Measurements from ENCODE around the gene C19orf73.

Gene C19orf73

DNA sequence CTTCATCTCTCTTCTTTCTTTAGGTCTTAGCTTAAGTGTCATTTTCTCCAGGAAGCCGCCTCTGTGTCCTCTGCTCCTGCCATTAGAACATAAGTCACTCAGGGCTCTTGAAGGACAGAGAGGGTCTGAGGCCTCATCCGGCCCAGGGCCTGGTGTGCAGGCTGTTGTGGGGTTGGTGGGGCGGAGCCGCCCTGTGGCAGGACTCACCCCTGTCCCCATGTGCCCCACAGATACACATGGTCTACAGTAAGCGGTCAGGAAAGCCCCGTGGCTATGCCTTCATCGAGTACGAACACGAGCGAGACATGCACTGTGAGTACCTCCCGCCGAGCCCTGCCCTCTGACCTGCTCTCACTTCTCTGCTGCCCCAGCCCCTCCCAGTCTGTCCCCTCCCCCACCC is 17.8 kb downstream of the C19orf73 start:
- DNase-seq (ENCODE audit: low read depth): no peak

DNA sequence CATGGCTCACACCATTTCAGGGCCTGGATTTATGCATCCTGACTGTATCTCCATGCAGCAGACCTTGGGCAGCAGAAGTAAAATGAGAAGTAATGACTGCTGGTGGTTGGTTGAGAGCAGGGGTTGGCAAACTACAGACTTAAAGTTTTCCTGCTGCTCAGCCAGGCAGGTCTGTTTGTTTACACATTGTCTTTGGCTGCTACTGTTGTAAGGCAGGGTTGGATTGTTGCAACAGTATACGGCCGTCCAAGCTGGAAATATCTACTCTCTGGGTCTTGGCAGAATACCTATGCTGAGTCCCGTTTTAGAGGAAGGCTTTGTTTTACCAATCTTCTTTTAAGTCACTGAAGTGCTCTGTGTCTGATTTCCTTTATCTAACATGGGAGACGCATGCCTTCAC is 20.1 kb downstream of the C19orf73 start:
- no peak for DNase-seq (ENCODE audit: low read depth)

- peak; percentile 82 for DNase-seq (ENCODE audit: low read depth)
Measured at GRCh38 chr19:49097453-49098288, 21.3 kb downstream of the C19orf73 start.

- no peak for DNase-seq (ENCODE audit: low read depth)
Measured at GRCh38 chr19:49094505-49095482, 24.1 kb downstream of the C19orf73 start.

DNA sequence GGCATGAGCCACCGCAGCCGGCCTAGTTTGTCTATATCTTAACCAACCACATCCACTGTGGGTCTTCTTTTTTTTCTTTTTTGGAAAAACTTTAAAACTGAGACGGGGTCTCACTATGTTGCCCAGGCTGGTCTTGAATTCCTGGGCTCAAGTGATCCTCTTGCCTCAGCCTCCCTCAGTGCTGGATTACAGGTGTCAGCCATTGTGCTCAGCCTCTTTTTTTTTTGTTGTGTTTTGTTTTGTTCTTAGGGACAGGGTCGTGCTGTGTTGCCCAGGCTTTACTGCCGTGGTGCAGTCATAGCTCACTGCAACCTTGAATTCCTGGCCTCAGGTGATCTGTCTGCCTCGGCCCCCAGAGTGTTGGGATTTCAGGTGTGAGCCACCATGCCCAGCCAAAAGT is 26.3 kb downstream of the C19orf73 start:
- DNase-seq (ENCODE audit: low read depth): no peak

GRCh38 chr19:49091391-49092038 is 27.4 kb downstream of the C19orf73 start:
- no peak for DNase-seq (ENCODE audit: low read depth)

DNA sequence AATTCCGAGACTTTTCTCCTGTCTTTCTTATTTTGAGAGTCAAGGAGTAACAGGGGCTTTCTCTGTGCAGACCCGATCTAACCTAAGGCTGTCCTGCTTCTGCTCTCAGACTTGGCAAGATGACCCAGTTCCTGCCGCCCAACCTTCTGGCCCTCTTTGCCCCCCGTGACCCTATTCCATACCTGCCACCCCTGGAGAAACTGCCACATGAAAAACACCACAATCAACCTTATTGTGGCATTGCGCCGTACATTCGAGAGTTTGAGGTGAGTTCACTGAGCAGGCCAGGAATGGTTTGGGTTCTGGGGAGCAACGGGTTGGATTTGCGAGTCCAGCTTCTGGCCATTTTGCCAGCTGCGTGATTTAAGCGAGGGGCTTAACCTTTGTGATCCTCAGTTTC is 32.6 kb downstream of the C19orf73 start:
- no peak for DNase-seq (ENCODE audit: low read depth)

DNA sequence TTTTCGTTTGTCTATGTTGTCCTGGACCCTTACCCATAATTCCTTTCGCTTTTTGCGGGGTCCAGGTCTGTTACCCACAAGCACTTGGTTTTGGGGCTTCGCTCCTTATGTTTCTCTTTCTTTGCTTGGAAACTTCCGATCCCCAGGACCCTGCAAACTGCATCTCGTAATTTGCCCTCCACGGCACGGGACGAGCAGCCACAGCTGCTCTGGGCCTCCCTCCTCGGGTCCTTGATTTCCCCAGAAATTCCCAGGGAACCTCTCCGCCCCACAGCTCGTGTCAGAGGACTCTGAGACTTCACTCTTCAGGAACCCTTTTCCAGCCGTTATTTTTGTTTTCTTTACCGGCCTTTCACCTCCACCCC is 33.1 kb downstream of the C19orf73 start:
- no peak for DNase-seq (ENCODE audit: low read depth)

DNA sequence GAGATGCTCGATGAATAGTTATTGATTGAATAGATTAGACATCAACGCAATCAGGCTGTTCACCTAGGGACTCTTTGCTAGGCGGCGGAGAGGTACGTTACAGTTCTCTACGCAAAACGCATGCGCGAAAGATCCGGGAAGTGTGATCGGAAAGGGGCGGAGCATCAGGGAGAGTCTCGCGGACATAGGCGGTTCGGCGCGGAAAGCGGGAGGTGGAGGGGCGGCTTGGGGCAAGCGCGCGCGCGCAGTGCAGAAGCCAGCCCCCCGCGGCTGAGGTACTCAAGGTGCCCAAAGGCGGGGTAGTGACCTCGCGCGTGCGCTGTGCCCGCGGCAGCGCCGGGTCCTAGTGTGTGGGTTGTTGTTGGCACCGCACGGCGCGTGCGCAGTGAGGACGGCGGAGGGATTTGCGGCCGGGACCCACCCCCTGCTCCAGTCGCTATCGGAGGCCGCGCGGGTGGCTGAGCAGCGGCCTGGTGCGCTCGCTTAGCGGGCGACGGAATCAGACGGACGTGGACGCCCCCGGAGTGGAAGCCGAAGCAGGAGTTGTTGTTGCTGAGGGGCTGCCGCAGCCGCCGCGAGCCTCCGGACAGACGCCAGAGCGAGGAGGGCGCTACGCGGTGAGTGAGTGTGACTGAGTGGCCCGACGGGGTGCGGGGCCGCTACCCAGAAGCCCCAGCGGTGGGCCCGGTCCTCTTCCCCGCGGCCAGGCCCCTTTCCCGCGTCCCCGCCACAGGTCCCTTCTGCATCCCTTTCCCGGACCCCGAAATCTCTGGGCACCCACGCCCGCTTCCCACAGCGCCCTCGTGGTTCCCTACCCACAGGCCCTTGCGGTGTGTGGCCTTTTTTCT is 33.7 kb downstream of the C19orf73 start, which contains the start of gene SNRNP70:
SNRNP70 (plus strand) TSS at position 432 of the 848 bp plus-strand sequence. CDS start 964 bp downstream, outside the sequence.
- peak; percentile 99 for DNase-seq (ENCODE audit: low read depth)

DNA sequence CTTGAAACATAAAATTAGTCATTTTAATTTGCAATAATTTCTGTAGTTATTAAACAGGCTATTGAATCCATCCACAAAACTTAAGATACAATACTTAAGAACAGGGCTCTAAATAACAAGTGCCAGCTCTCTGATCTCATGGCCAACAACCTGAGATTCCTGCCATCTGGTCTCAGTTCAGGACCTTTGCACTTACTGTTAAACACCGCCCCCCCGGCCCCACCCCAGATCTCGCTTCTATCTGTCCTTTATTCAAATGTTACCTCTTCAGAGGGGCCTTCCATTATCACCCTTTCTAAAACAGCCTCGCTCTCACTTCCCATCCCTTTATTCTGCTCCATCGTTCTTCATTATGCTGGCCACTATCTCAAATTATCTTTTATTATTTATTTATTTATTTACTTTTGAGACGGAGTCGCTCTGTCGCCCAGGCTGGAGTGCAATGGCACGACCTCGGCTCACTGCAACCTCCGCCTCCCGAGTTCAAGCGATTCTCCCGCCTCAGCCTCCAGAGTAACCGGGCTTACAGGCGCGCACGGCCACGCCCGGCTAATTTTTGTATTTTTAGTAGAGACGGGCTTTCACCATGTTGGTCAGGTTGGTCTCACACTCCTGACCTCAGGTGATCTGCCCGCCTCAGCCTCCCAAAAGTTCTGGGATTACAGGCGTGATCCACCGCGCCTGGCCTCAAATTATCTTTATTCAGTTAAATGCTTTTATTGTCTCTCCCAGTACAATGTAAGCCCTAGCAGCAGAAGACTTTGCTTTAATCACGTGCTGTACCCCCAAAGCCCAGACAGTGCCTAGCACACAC is 34.5 kb downstream of the C19orf73 start:
- no peak for DNase-seq (ENCODE audit: low read depth)

GRCh38 chr19:49081273-49081672 is 37.7 kb downstream of the C19orf73 start:
- no peak for DNase-seq (ENCODE audit: low read depth)

- DNase-seq (ENCODE audit: low read depth): no peak
Measured at GRCh38 chr19:49080392-49080791, 38.6 kb downstream of the C19orf73 start.

DNA sequence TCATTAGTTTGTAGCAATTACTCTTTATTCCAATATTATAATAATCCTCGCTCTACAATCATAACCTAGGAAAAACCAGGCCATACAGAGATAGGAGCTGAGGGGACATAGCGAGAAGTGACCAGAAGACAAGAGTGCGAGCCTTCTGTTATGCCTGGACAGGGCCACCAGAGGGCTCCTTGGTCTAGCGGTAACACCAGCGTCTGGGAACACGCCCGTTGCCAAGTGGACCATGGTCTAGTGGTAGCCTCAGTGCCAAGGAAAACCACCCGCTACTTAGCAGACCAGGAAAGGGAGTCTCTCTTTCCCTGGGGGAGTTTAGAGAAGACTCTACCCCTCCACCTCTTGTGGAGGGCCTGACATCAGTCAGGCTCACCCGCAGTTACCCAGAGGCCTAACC is 44.1 kb downstream of the C19orf73 start:
- peak; percentile 67 for DNase-seq (ENCODE audit: low read depth)

DNA sequence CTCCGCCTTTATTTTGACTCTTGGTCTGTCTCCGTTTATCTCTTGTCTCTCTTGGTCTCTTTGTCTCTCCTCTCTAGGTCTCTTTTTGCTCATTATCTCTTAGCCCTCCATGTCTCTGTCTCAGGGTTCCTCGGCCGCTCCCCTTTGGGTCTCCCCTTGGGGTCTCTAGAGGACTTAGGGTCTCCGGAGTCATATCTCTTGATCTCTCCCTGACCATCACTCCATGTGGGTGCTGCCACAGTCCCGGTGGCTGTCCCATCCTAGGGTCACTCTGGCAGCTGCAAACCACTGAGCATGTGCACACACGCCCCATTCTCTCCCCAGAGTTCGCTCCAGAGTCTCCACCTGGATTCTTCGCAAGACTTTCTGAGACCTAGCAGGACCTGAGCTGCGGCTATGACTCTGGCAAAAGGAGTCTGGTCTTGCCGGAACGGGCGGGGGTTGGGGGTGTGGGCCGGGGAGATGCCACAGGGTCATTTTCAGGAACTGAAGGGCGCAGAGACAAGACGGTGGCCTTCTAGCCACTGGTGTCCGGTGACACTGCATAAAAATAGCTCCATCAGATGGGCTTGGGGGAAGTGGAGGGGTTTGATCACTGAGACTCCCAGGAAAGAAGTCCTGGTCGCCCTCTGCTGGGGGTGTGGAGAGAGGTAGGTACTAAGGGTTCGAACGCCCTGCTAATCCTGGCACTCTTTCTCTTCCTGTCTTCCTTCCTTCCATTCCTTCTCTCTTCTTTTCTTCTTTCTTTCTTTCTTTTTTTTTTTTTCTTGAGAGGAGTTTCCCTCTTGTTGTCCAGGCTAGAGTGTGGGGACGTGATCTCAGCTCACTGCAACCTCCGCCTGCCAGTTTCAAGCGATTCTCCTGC is 45.2 kb downstream of the C19orf73 start:
- DNase-seq (ENCODE audit: low read depth): peak; percentile 47

GRCh38 chr19:49071860-49072547 is 46.9 kb downstream of the C19orf73 start:
- no peak for DNase-seq (ENCODE audit: low read depth)

GRCh38 chr19:49070416-49070815 is 48.5 kb downstream of the C19orf73 start:
- no peak for DNase-seq (ENCODE audit: low read depth)

DNA sequence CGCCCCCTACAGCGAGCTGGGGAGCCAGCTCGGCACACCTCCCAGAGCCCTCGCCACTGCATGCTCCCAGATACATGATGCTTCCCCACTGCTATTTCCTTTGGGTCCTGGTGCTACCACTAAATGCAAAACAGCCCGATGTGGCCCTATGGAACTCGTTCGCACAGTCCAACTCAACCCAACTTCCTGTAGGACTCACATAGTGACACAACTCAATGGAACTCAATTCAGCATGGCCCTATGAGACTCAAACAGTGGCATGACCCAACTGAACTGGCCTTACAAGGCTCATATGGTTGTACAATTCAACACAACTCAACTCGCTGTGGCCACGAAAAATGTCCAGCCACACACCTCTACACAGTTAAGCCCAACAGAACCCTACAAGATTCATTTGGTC is 49.9 kb downstream of the C19orf73 start:
- DNase-seq (ENCODE audit: low read depth): peak; percentile 40

Measured in ELR (cell line).